ENCODE measurements around the gene EHMT1.

EHMT1 gene

DNA sequence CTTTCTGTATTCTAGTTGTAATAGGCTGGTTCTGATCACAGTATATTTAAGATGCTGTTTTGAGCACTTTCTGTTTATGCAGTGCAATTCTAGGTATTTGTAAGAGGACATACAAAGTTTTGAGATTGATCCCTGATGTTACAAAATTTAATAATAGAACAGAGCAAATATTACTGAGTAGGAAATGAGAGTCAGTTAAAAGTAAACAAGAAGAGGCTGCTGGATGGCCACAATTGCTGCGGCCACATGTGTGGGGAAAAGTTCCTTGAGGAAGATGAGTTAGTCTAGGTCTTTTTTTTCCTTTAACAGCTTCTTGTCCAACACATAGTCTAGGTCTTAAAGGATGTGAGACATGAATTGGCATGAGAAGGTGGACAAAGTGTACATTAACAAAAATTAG is 11.3 kb downstream of the EHMT1 start:
- H3K4me3 ChIP-seq (ENCODE audit: low read length) = no peak overlapping the region
- no peaks in the 10 kb centered on the region for H3K27me3 ChIP-seq (replicated peaks; ENCODE audit: insufficient read depth, low read length)
- no peaks in the 10 kb centered on the region; the same call in 1 of the 2 replicates for H3K4me1 ChIP-seq (ENCODE audit: low read length)
- peaks cover 98% of the 10 kb centered on the region for H3K79me2 ChIP-seq (ENCODE audit: low read length)
- no peak overlapping the region for H3K4me2 ChIP-seq (ENCODE audit: low read depth, low read length)
- H2AFZ ChIP-seq (ENCODE audit: low read length) = no peak overlapping the region
- H3F3A ChIP-seq (ENCODE audit: insufficient read depth, low read length) = no peaks in the 10 kb centered on the region
- no peaks in the 10 kb centered on the region for H3K36me3 ChIP-seq (replicated peaks; ENCODE audit: insufficient read depth, low read length)
- DNase-seq = no peak
- H3K9ac ChIP-seq (ENCODE audit: low read length) = no peak overlapping the region
- H3K9me3 ChIP-seq (replicated peaks; ENCODE audit: insufficient read depth, low read length) = no peaks in the 10 kb centered on the region
- H4K20me1 ChIP-seq (ENCODE audit: insufficient read depth, low read length) = no peaks in the 10 kb centered on the region
- no peak overlapping the region for H3K27ac ChIP-seq (ENCODE audit: low read length)
- no peak for TF ChIP-seq EZH2phosphoT487 (IDR thresholded peaks at IDR 0.05; ENCODE audit: low read length)
- H3K9me2 ChIP-seq (replicated peaks; ENCODE audit: insufficient read depth, low read length) = no peaks in the 10 kb centered on the region

DNA sequence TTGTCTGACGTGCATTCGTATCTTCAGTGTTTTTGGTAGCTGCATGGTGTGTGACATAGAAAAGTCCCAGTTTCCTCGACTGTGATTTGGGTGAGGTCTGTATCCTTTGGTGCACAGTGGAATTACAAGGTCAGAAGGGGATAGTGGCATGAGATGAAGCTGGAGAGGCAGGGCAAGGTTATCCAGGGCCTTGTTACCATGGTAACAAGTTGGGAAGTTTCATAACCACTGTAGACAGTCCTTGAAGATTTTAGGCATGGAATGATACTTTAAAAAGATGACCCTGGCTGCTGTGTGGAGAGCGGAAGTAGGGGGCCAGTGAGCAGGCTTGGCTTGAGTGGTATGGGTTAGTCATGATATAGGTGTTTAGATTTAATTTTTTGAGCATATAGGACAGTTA is 11.9 kb downstream of the EHMT1 start:
- H3F3A ChIP-seq (ENCODE audit: insufficient read depth, low read length) = no peaks in the 10 kb centered on the region
- H3K27me3 ChIP-seq (replicated peaks; ENCODE audit: insufficient read depth, low read length) = no peaks in the 10 kb centered on the region
- H3K4me2 ChIP-seq (ENCODE audit: low read depth, low read length) = no peak overlapping the region
- no peak for TF ChIP-seq EZH2phosphoT487 (IDR thresholded peaks at IDR 0.05; ENCODE audit: low read length)
- TF ChIP-seq, protein P1, sequence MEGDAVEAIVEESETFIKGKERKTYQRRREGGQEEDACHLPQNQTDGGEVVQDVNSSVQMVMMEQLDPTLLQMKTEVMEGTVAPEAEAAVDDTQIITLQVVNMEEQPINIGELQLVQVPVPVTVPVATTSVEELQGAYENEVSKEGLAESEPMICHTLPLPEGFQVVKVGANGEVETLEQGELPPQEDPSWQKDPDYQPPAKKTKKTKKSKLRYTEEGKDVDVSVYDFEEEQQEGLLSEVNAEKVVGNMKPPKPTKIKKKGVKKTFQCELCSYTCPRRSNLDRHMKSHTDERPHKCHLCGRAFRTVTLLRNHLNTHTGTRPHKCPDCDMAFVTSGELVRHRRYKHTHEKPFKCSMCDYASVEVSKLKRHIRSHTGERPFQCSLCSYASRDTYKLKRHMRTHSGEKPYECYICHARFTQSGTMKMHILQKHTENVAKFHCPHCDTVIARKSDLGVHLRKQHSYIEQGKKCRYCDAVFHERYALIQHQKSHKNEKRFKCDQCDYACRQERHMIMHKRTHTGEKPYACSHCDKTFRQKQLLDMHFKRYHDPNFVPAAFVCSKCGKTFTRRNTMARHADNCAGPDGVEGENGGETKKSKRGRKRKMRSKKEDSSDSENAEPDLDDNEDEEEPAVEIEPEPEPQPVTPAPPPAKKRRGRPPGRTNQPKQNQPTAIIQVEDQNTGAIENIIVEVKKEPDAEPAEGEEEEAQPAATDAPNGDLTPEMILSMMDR (IDR thresholded peaks at IDR 0.05; ENCODE audit: low read length) = no peak
- TF ChIP-seq EZH2 (optimal IDR thresholded peaks at IDR 0.05; ENCODE audit: low read depth, low read length) = no peak
- no peaks in the 10 kb centered on the region for H4K20me1 ChIP-seq (ENCODE audit: insufficient read depth, low read length)
- H3K9me2 ChIP-seq (replicated peaks; ENCODE audit: insufficient read depth, low read length) = no peaks in the 10 kb centered on the region
- H3K4me1 ChIP-seq (ENCODE audit: low read length) = no peaks in the 10 kb centered on the region; the same call in 1 of the 2 replicates
- no peak overlapping the region for H2AFZ ChIP-seq (ENCODE audit: low read length)
- DNase-seq = no peak
- H3K36me3 ChIP-seq (replicated peaks; ENCODE audit: insufficient read depth, low read length) = no peaks in the 10 kb centered on the region
- H3K4me3 ChIP-seq (ENCODE audit: low read length) = no peak overlapping the region
- H3K9ac ChIP-seq (ENCODE audit: low read length) = no peak overlapping the region
- H3K27ac ChIP-seq (ENCODE audit: low read length) = no peak overlapping the region
- peaks cover 96% of the 10 kb centered on the region for H3K79me2 ChIP-seq (ENCODE audit: low read length)
- no peaks in the 10 kb centered on the region for H3K9me3 ChIP-seq (replicated peaks; ENCODE audit: insufficient read depth, low read length)

DNA sequence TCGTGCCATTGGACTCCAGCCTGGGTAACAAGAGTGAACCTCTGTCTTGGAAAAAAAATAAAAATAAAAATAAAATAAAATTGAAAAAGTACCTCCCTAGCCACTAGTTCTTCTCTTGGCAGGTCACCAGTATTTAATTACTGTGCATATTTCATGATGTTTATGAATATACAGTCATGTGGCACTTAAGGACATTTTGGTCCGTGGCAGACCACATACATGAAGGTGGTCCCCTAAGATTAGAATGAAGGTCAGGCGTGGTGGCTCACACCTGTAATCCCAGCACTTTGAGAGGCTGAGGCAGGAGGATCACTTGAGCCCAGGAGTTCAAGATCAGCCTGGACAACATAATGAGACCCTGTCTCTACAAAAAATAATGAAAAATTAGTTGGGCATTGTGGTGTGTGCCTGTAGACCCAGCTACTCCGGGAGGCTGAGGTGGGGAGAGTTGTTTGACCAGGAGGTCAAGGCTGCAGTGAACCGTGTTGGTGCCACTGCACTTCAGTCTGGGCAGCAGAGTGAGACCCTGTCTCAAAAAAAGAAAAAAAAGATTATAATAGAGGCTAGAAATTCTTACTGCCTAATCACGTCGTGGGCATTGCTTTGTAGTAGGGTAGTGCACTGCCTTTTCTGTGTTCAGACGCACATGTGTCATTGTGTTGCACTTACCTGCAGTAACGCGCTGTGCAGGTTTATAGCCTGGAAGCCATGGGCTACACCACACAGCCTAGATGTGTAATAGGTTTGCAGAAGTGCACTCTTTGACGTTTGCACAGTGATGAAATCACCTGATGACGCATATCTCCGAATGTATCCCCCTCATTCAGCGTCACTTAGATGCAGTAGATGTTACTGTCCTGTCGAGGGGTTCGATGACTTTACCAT is 12.8 kb downstream of the EHMT1 start:
- Histone ChIP-seq H3F3A (ENCODE audit: insufficient read depth, low read length) (no peaks in the 10 kb centered on the region), H3K79me2 (ENCODE audit: low read length) (peaks cover 95% of the 10 kb centered on the region), H3K9me2 (replicated peaks; ENCODE audit: insufficient read depth, low read length) (no peaks in the 10 kb centered on the region), H3K9me3 (replicated peaks; ENCODE audit: insufficient read depth, low read length) (no peaks in the 10 kb centered on the region), H3K9ac (ENCODE audit: low read length) (no peak overlapping the region), H2AFZ (ENCODE audit: low read length) (no peak overlapping the region), H3K27ac (ENCODE audit: low read length) (no peak overlapping the region), H3K4me2 (ENCODE audit: low read depth, low read length) (no peak overlapping the region), H3K27me3 (replicated peaks; ENCODE audit: insufficient read depth, low read length) (no peaks in the 10 kb centered on the region), H3K36me3 (replicated peaks; ENCODE audit: insufficient read depth, low read length) (no peaks in the 10 kb centered on the region), H3K4me1 (ENCODE audit: low read length) (no peaks in the 10 kb centered on the region; the same call in 1 of the 2 replicates), H4K20me1 (ENCODE audit: insufficient read depth, low read length) (no peaks in the 10 kb centered on the region), H3K4me3 (ENCODE audit: low read length) (no peak overlapping the region)
- TF ChIP-seq EZH2 (optimal IDR thresholded peaks at IDR 0.05; ENCODE audit: low read depth, low read length) (no peak), EZH2phosphoT487 (IDR thresholded peaks at IDR 0.05; ENCODE audit: low read length) (no peak)
- TF ChIP-seq, protein P1 (IDR thresholded peaks at IDR 0.05; ENCODE audit: low read length) = no peak
- no peak for DNase-seq

Measured in MM.1S (cell line).